PC-3 (cell line): Measurements from ENCODE around the gene DYSF. TPM values are rescaled to one million over a fixed set of nuclear protein-coding genes. Genes with fewer than 3 reads are reported as not detected.

Experiments used
- ATAC-seq: fragments of 200-7000 bp; cut with Tn5 transposase; 2 replicates; pipeline ENCODE4 v1.9.1; 2020; ENCODE audit warnings: mild to moderate bottlenecking, moderate library complexity
- BruUV-seq: library from RNA; stranded (reverse); fragments of 400-500 nt; replicated peaks from 2 replicates; lab custom pipeline; 2021; lab: Mats Ljungman, UMichigan
- CTCF ChIA-PET: fragments of 300-600 bp; sonication (Branson Sonifier 250); formaldehyde crosslinking; loops from one replicate; lab custom pipeline; 2022; ENCODE audit warnings: antibody characterized with exemption; lab: Charles Lee
- POLR2A ChIA-PET: fragments of 300-600 bp; sonication (Branson Sonifier 250); formaldehyde crosslinking; loops from one replicate; lab custom pipeline; 2022; ENCODE audit warnings: antibody characterized with exemption; ENCODE audit not compliant: unreplicated experiment; lab: Charles Lee
- DNase-seq: peaks from one replicate; pipeline ENCODE4 v3.0.0-alpha.2; 2015
- H2AFZ ChIP-seq: fragments of 300-600 bp; sonication (generic); 2 replicates; pipeline ENCODE4 v1.6.0; 2016; ENCODE audit warnings: antibody characterized with exemption, low read length
- H3F3A ChIP-seq: fragments of 300-600 bp; sonication (generic); one replicate; pipeline ENCODE4 v1.6.0; 2017; ENCODE audit warnings: antibody characterized with exemption, low read length, control low read depth, mild to moderate bottlenecking; ENCODE audit not compliant: unreplicated experiment
- H3K27ac ChIP-seq: fragments of 300-600 bp; sonication (generic); 2 replicates; pipeline ENCODE4 v1.5.1; 2016; ENCODE audit warnings: mild to moderate bottlenecking, low read length
- H3K27me3 ChIP-seq: fragments of 300-600 bp; sonication (generic); 2 replicates; pipeline ENCODE4 v1.6.1; 2016; ENCODE audit warnings: low read length, mixed read lengths
- H3K36me3 ChIP-seq: fragments of 300-600 bp; sonication (generic); 2 replicates; pipeline ENCODE4 v1.6.1; 2016; ENCODE audit warnings: low read depth, mixed run types, low read length, mixed read lengths
- H3K4me1 ChIP-seq: fragments of 300-600 bp; sonication (generic); 2 replicates; pipeline ENCODE4 v1.5.1; 2016; ENCODE audit warnings: low read length; ENCODE audit not compliant: insufficient read depth
- H3K4me2 ChIP-seq: fragments of 300-600 bp; sonication (generic); 2 replicates; pipeline ENCODE4 v1.6.0; 2016; ENCODE audit warnings: low read length
- H3K4me3 ChIP-seq: fragments of 300-600 bp; sonication (generic); 2 replicates; pipeline ENCODE4 v1.5.1; 2016; ENCODE audit warnings: mild to moderate bottlenecking, low read length, mixed read lengths
- H3K79me2 ChIP-seq: fragments of 300-600 bp; sonication (generic); 2 replicates; pipeline ENCODE4 v1.6.1; 2017; ENCODE audit warnings: low read length, mixed read lengths
- H3K9ac ChIP-seq: fragments of 300-600 bp; sonication (generic); 2 replicates; pipeline ENCODE4 v1.6.0; 2016; ENCODE audit warnings: mild to moderate bottlenecking, low read length
- H3K9me2 ChIP-seq: fragments of 300-600 bp; sonication (generic); replicated peaks from 2 replicates; pipeline ENCODE4 v1.6.1; 2016; ENCODE audit warnings: mixed run types, low read length, mixed read lengths
- H3K9me3 ChIP-seq: fragments of 300-600 bp; sonication (generic); 2 replicates; pipeline ENCODE4 v1.6.1; 2016; ENCODE audit warnings: low read length, mixed read lengths
- H4K20me1 ChIP-seq: fragments of 300-600 bp; sonication (generic); 2 replicates; pipeline ENCODE4 v1.6.1; 2016; ENCODE audit warnings: low read length, mixed read lengths
- CTCF ChIP-seq: fragments of 300-600 bp; sonication (generic); conservative IDR thresholded peaks from 2 replicates; pipeline ENCODE4 v1.5.1; 2017; ENCODE audit warnings: antibody characterized with exemption, low read depth, mild to moderate bottlenecking, low read length
- EZH2 ChIP-seq: fragments of 300-600 bp; sonication (generic); IDR thresholded peaks from one replicate; pipeline ENCODE4 v1.6.1; 2017; ENCODE audit warnings: antibody characterized with exemption, mild to moderate bottlenecking, low read length; ENCODE audit not compliant: unreplicated experiment
- EZH2phosphoT487 ChIP-seq: fragments of 300-600 bp; sonication (generic); IDR thresholded peaks from 2 replicates; pipeline ENCODE4 v1.6.1; 2018; ENCODE audit warnings: mild to moderate bottlenecking, antibody characterized with exemption, low read length, borderline replicate concordance
- intact Hi-C: fragments of 100-400 bp; cut with micrococcal nuclease; formaldehyde crosslinking; loops from 2 replicates; pipeline ENCODE4 v1.9.0; 2023
- total RNA-seq: library from RNA; depleted of rRNA; stranded (reverse); fragments of >200 nt; gene quantifications from 2 replicates; pipeline ENCODE4 v1.2.3, GENCODE V29; 2014

Gene DYSF
- total RNA-seq, 1 experiment from 2014 or later: 13.0 TPM

GRCh38 chr2:71602581-71602980, 149.2 kb downstream of the DYSF start:
- ATAC-seq: no peak
- POLR2A ChIA-PET: no interaction called here
- no peaks in the 10 kb centered on the region for H3K79me2 ChIP-seq
- DNase-seq: no peak
- no TSS peak for BruUV-seq
- no peaks in the 10 kb centered on the region for H4K20me1 ChIP-seq
- H3K27me3 ChIP-seq: no peaks in the 10 kb centered on the region
- no peak overlapping the region for H3K27ac ChIP-seq
- CTCF ChIA-PET: no interaction called here
- H3K4me3 ChIP-seq: no peak overlapping the region
- H2AFZ ChIP-seq: no peak overlapping the region
- no peaks in the 10 kb centered on the region for H3K4me1 ChIP-seq
- H3K36me3 ChIP-seq: no peaks in the 10 kb centered on the region
- TF ChIP-seq EZH2: no peak
- TF ChIP-seq CTCF: no peak
- no peak for TF ChIP-seq EZH2phosphoT487
- no peaks in the 10 kb centered on the region for H3K9me3 ChIP-seq
- no peaks in the 10 kb centered on the region for H3F3A ChIP-seq
- intact Hi-C loops: no loop called here
- H3K9me2 ChIP-seq: no peaks in the 10 kb centered on the region
- H3K4me2 ChIP-seq: no peak overlapping the region
- no peak overlapping the region for H3K9ac ChIP-seq

GRCh38 chr2:71603311-71603811, 150.0 kb downstream of the DYSF start:
- no peak overlapping the region for H3K27ac ChIP-seq
- no peaks in the 10 kb centered on the region for H3K27me3 ChIP-seq
- CTCF ChIA-PET: no interaction called here
- H3K79me2 ChIP-seq: no peaks in the 10 kb centered on the region
- POLR2A ChIA-PET: no interaction called here
- BruUV-seq: no TSS peak
- H3K4me3 ChIP-seq: no peak overlapping the region
- H3K4me1 ChIP-seq: no peaks in the 10 kb centered on the region
- H4K20me1 ChIP-seq: no peaks in the 10 kb centered on the region
- no peaks in the 10 kb centered on the region for H3K9me3 ChIP-seq
- no peak overlapping the region for H3K9ac ChIP-seq
- H3K4me2 ChIP-seq: no peak overlapping the region
- no peaks in the 10 kb centered on the region for H3K9me2 ChIP-seq
- no peaks in the 10 kb centered on the region for H3F3A ChIP-seq
- ATAC-seq: no peak
- H3K36me3 ChIP-seq: no peaks in the 10 kb centered on the region
- intact Hi-C loops: no loop called here
- no peak for DNase-seq
- no peak overlapping the region for H2AFZ ChIP-seq
- TF ChIP-seq EZH2 (no peak), EZH2phosphoT487 (no peak), CTCF (no peak)

GRCh38 chr2:71603851-71604725, 150.7 kb downstream of the DYSF start:
- DNase-seq (no peak), ATAC-seq (no peak)
- Histone ChIP-seq H3K4me1 (no peaks in the 10 kb centered on the region; the same call in 1 of the 2 replicates), H3K36me3 (no peaks in the 10 kb centered on the region), H3K79me2 (no peaks in the 10 kb centered on the region), H3K27ac (no peak overlapping the region), H3K4me2 (no peak overlapping the region), H3K9me3 (no peaks in the 10 kb centered on the region), H4K20me1 (no peaks in the 10 kb centered on the region), H2AFZ (no peak overlapping the region), H3F3A (no peaks in the 10 kb centered on the region), H3K9ac (no peak overlapping the region), H3K4me3 (no peak overlapping the region), H3K9me2 (no peaks in the 10 kb centered on the region), H3K27me3 (no peaks in the 10 kb centered on the region)
- BruUV-seq: no TSS peak
- CTCF ChIA-PET: no interaction called here
- POLR2A ChIA-PET: no interaction called here
- intact Hi-C loops: no loop called here
- TF ChIP-seq CTCF (no peak), EZH2phosphoT487 (no peak), EZH2 (no peak)
